Thymus (tissue), 11 donors: ENCODE measurements around the gene S100A14. TPM values are rescaled to one million over a fixed set of nuclear protein-coding genes. Genes with fewer than 3 reads are reported as not detected.

Experiments
- DNase-seq, 9 donors: peaks; one replicate each; pipeline ENCODE4 v3.0.0-alpha.2; 2013; ENCODE audit warnings: low spot score in 9 of 9, low read depth in 6 of 9, missing footprints in 1 of 9
- H3K27ac ChIP-seq, 2 donors: one replicate each; pipeline ENCODE4 v1.5.1; 2013; ENCODE audit warnings: control low read depth in 1 of 2, low read depth in 1 of 2, low read length in 1 of 2, mild to moderate bottlenecking in 1 of 2, moderate library complexity in 1 of 2
- H3K27me3 ChIP-seq, 2 donors: one replicate each; pipeline ENCODE4 v1.5.1; 2013; ENCODE audit warnings: low read length in 1 of 2; ENCODE audit not compliant: control insufficient read depth in 2 of 2, insufficient read depth in 1 of 2
- H3K36me3 ChIP-seq, 2 donors: one replicate each; pipeline ENCODE4 v1.5.1; 2013; ENCODE audit warnings: low read length in 1 of 2, mild to moderate bottlenecking in 1 of 2, moderate library complexity in 1 of 2; ENCODE audit not compliant: control insufficient read depth in 2 of 2, insufficient read depth in 2 of 2
- H3K4me1 ChIP-seq, 2 donors: one replicate each; pipeline ENCODE4 v1.5.1; 2013; ENCODE audit warnings: low read length in 2 of 2; ENCODE audit not compliant: control insufficient read depth in 2 of 2, insufficient read depth in 2 of 2
- H3K4me3 ChIP-seq, 2 donors: one replicate each; pipeline ENCODE4 v1.5.1; 2013; ENCODE audit warnings: low read length in 2 of 2, control low read depth in 1 of 2, mild to moderate bottlenecking in 1 of 2
- H3K9me3 ChIP-seq, 2 donors: one replicate each; pipeline ENCODE4 v1.5.1; 2013; ENCODE audit warnings: low read length in 1 of 2, mild to moderate bottlenecking in 1 of 2; ENCODE audit not compliant: control insufficient read depth in 2 of 2, insufficient read depth in 1 of 2
- WGBS: extraction: QIAGEN DNeasy Blood & Tissue Kit; methylation state at CpG from one replicate; pipeline ENCODE4 v1.1.7; 2013; 5-methylcytosine and 5-hydroxymethylcytosine counted together
- polyA plus RNA-seq: library from polyadenylated mRNA; stranded (reverse); fragments of 200-250 nt; gene quantifications from one replicate; pipeline ENCODE4 v1.2.3, GENCODE V29; 2013
- total RNA-seq: library from RNA; stranded (reverse); fragments of 120-200 nt; gene quantifications from one replicate; pipeline ENCODE4 v1.2.4, GENCODE V29; 2013
- donor health status: healthy.

The S100A14 gene
- total and polyA plus RNA-seq, 2 donors = 137 to 302 TPM

- H3K4me3 ChIP-seq = no peak overlapping the region
- peaks cover 8 to 17% of the 10 kb centered on the region in 2 donors for H3K4me1 ChIP-seq
- no peaks in the 10 kb centered on the region for H3K9me3 ChIP-seq
- H3K27ac ChIP-seq = no peak overlapping the region
- no peak for DNase-seq
- WGBS = 97% methylated on average over 3 of the region's 3 CpGs
- peaks cover 2 to 3% of the 10 kb centered on the region in 2 donors for H3K36me3 ChIP-seq
- no peaks in the 10 kb centered on the region for H3K27me3 ChIP-seq
Measured at GRCh38 chr1:153655333-153655732, 39.2 kb upstream of the S100A14 start.

- H3K27me3 ChIP-seq = no peaks in the 10 kb centered on the region
- H3K4me1 ChIP-seq = peaks cover 14 to 23% of the 10 kb centered on the region in 2 donors
- no peak for DNase-seq
- H3K9me3 ChIP-seq = no peaks in the 10 kb centered on the region
- WGBS = 85% methylated on average over 3 of the region's 3 CpGs
- H3K36me3 ChIP-seq = no peaks in the 10 kb centered on the region
- no peak overlapping the region for H3K27ac ChIP-seq
- H3K4me3 ChIP-seq = no peak overlapping the region
Measured at GRCh38 chr1:153652805-153653500, 36.8 kb upstream of the S100A14 start.

GRCh38 chr1:153651771-153652170 is 35.6 kb upstream of the S100A14 start:
- no peak for DNase-seq
- WGBS = 93% methylated on average over 1 of the region's 1 CpG
- Histone ChIP-seq H3K27ac (no peak overlapping the region), H3K9me3 (no peaks in the 10 kb centered on the region), H3K27me3 (no peaks in the 10 kb centered on the region), H3K4me3 (no peak overlapping the region), H3K36me3 (peaks cover 7 to 8% of the 10 kb centered on the region in 2 donors), H3K4me1 (peaks cover 17 to 23% of the 10 kb centered on the region in 2 donors)

- 91% methylated on average over 2 of the region's 2 CpGs for WGBS
- Histone ChIP-seq H3K4me1 (peaks cover 19 to 30% of the 10 kb centered on the region in 2 donors), H3K27ac (peak overlapping the region; percentile 54 to 91)
Measured at GRCh38 chr1:153649863-153650235, 33.7 kb upstream of the S100A14 start.

GRCh38 chr1:153649137-153649862 is 33.2 kb upstream of the S100A14 start:
- peak in 7 of 9 donors; percentile 44 to 88 (median 61) for DNase-seq
- no peaks in the 10 kb centered on the region for H3K27me3 ChIP-seq
- peaks cover 19 to 30% of the 10 kb centered on the region in 2 donors for H3K4me1 ChIP-seq
- peaks cover 27 to 30% of the 10 kb centered on the region in 2 donors for H3K36me3 ChIP-seq
- no peaks in the 10 kb centered on the region for H3K9me3 ChIP-seq
- peak overlapping the region; percentile 86 to 91 for H3K27ac ChIP-seq
- WGBS = 60% methylated on average over 3 of the region's 3 CpGs
- no peak overlapping the region for H3K4me3 ChIP-seq

More at GRCh38 chr1:153649863-153650235, 33.7 kb upstream of the S100A14 start:
- no peaks in the 10 kb centered on the region for H3K27me3 ChIP-seq
- no peak for DNase-seq
- H3K4me3 ChIP-seq = no peak overlapping the region
- peaks cover 25 to 26% of the 10 kb centered on the region in 2 donors for H3K36me3 ChIP-seq
- H3K9me3 ChIP-seq = no peaks in the 10 kb centered on the region

- peaks cover 19 to 30% of the 10 kb centered on the region in 2 donors for H3K4me1 ChIP-seq
- H3K9me3 ChIP-seq = no peaks in the 10 kb centered on the region
- H3K27me3 ChIP-seq = no peaks in the 10 kb centered on the region
- H3K4me3 ChIP-seq = no peak overlapping the region
- peak overlapping the region in 1 of 2 donors; percentile 42 for H3K27ac ChIP-seq
- H3K36me3 ChIP-seq = peaks cover 38 to 41% of the 10 kb centered on the region in 2 donors
- WGBS = 93% methylated on average over 10 of the region's 10 CpGs
- no peak for DNase-seq
Measured at GRCh38 chr1:153648000-153648643, 32.0 kb upstream of the S100A14 start.

GRCh38 chr1:153647346-153647714 is 31.2 kb upstream of the S100A14 start:
- 89% methylated on average over 2 of the region's 2 CpGs for WGBS
- peaks cover 19 to 30% of the 10 kb centered on the region in 2 donors for H3K4me1 ChIP-seq
- H3K9me3 ChIP-seq = no peaks in the 10 kb centered on the region
- no peak overlapping the region for H3K4me3 ChIP-seq
- H3K36me3 ChIP-seq = peaks cover 44 to 49% of the 10 kb centered on the region in 2 donors
- DNase-seq = no peak
- peak overlapping the region in 1 of 2 donors; percentile 31 for H3K27ac ChIP-seq
- no peaks in the 10 kb centered on the region for H3K27me3 ChIP-seq

- H3K27me3 ChIP-seq = no peaks in the 10 kb centered on the region
- 95% methylated on average over 5 of the region's 5 CpGs for WGBS
- DNase-seq = no peak
- H3K36me3 ChIP-seq = peaks cover 50 to 55% of the 10 kb centered on the region in 2 donors
- peak overlapping the region in 1 of 2 donors; percentile 42 for H3K27ac ChIP-seq
- no peaks in the 10 kb centered on the region for H3K9me3 ChIP-seq
- H3K4me3 ChIP-seq = no peak overlapping the region
- H3K4me1 ChIP-seq = peaks cover 19 to 29% of the 10 kb centered on the region in 2 donors
Measured at GRCh38 chr1:153646672-153647345, 30.7 kb upstream of the S100A14 start.
